Stimulated activated CD4-positive, alpha-beta T cell treated with anti-CD3 and anti-CD28 coated beads, TNF-alpha, amount 100 ng/mL, for 4 hours (primary cell): ENCODE data around the gene GP5.

Experiments used
- DNase-seq, 3 experiments: peaks; one replicate each; pipeline ENCODE4 v3.0.0-alpha.2; 2020; ENCODE audit warnings: low read depth in 3 of 3

GP5 gene, protein sequence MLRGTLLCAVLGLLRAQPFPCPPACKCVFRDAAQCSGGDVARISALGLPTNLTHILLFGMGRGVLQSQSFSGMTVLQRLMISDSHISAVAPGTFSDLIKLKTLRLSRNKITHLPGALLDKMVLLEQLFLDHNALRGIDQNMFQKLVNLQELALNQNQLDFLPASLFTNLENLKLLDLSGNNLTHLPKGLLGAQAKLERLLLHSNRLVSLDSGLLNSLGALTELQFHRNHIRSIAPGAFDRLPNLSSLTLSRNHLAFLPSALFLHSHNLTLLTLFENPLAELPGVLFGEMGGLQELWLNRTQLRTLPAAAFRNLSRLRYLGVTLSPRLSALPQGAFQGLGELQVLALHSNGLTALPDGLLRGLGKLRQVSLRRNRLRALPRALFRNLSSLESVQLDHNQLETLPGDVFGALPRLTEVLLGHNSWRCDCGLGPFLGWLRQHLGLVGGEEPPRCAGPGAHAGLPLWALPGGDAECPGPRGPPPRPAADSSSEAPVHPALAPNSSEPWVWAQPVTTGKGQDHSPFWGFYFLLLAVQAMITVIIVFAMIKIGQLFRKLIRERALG

DNA sequence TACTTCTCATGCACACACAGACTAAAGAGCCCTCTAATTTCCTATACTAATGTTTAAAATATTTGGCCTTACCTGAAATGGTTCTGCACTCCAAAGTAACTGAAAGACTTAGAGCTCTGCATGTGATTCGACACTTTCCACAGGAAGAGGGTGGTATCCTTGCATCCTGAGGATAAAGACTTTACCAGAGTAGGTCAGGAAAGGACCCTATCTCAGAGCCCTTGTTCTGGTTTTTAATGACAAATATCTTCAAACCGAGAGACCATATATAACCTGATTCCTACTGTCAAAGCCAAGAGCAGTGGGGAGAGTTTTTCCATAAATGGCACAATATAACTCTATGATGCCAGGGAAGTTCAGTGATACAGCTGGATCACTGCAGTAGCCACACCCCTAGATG lies at the start of gene GP5:
TSS of gene GP5 (minus strand) at position 101 of the 400 bp plus-strand sequence. CDS start 984 bp downstream, outside the sequence.
- no peak for DNase-seq

DNA sequence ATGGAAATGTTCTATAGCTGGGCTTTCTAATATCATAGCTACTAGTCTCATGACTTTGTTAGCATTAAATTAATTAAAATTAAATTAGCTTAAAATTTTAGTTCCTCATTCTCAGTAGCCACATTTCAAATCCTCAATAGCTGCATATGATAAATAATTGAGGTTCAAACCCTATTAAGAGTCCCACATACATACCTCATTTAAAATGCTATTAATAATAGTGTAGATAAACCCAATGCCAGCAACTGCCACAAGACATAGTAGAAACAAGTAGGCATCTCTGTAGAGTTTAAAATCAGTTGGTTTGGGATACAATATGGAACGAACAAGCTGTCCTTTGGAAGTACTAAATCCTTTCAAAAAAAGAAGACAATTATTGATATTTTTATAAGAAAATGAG lies 48.6 kb upstream of the GP5 start:
- no peak for DNase-seq

DNA sequence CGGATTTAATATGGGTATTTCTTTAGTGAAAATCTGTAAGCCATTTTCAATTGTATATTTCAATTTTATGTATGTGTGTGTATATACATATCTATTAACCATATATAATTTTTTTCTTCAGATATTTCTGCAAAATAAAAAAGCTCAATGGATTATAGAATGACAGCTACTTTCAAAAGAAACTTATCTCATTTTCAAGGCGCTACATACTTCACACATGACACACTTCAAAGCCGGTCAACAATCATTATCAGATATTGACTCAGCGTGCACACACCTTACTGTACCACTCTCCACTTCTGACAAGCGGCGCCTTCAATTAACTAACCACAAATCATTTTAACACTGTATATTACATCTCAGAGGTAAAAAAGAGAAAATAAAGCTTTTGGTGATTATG lies 48.1 kb upstream of the GP5 start:
- no peak for DNase-seq

DNA sequence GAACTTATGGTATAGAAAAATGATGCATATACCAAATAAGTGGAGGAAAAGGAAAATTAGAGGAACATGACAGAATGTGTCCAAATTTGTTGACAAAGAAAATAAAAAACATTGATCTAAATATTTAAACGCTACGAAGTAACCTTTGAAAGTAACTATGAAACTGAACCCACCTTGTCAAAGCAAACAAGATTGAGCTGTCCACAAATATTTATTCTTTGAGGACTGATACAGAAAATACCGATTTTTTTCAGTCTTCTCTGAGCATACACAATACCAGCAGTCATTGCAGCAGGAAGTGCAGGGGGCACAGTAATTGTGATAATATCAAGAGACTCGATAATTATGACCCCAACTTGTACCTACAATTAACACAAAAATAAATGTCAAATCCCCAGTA lies 47.7 kb upstream of the GP5 start:
- DNase-seq, result no peak

DNA sequence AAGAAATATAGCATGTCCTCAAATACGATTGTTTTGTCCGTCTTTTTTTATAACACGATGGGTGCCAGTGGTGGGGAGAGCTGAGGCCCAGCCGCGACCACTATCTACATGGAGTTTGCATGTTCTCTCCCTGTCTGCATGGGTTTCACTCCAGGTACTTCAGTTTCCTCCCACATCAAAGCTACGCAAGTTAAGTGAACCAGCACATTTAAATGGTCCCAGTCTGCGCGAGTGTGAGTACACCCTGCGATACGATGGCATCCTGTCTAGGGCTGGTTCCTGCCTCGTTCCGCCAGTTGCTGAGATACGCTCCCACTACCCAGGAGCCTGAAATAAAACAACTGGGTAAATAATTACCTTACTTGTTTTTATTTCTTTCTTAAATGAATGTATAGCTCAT lies 47.1 kb upstream of the GP5 start:
- no peak for DNase-seq

DNA sequence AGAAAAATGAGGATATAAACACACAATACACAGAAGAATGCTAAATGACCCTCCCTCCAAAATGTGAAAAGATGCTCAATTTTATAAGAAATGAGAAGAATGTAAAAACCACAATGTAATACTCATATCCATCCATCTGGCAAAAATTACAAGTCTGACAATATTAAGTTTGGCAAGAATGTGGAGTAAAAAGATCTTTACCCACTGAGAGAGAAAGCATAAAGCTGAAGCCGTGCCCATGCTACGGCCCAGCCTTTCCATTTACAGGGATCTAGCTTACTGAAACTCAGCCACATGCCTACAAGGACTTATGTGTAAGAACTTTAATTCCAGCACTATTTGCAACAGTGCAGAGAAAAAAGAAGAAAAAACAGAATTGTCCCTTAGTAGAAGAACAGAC lies 44.8 kb upstream of the GP5 start:
- DNase-seq, result no peak

DNA sequence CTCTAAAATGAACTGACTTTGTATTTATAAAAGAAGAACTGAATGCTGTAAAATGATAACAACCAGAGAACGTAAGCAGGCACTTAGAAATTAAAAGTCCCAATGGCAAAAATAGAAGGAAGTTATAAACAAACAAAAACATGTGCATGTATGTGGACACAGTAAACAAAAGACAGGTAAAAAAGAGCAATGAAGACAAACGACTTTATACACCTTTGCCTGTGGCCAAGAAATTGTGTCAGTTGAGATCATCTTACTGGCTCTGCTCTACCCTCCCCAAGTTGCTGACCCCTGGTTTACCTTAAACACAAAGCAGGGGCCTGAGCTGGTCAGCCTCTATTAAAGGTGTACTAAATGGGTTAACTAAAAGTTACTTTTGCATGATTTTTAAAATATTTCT lies 41.7 kb upstream of the GP5 start:
- DNase-seq, result no peak

DNA sequence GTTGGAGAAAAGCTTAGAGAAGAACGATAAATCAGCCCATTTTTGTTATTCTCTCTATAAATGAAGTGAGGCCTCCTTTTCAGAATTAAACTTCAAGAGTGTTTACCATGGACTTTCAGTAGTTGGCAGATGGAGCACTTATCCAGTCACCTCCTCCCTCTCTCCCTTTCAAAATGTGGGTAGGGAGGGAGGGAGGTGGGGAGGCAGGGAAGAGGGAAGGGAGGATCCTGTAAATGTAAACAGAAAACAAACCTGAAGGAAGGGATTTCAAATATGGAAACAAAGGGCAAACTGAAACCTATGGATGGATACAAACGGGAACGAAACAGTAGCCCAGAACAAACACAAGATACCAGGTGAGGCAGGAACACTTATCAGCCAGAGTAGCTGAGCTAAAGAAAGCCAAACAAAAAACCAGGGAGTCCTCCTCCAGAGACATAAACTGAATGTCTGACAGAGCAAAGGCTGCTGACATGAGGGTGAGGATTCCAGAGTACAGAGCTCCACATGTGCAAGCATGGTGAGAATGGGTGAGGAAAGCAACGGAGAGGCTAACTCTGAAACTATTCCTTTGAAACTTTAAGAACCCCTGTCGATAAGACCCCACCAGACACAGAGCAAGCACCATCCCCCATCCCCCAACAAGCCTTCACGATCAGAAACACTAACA lies 41.0 kb upstream of the GP5 start:
- DNase-seq, result no peak

DNA sequence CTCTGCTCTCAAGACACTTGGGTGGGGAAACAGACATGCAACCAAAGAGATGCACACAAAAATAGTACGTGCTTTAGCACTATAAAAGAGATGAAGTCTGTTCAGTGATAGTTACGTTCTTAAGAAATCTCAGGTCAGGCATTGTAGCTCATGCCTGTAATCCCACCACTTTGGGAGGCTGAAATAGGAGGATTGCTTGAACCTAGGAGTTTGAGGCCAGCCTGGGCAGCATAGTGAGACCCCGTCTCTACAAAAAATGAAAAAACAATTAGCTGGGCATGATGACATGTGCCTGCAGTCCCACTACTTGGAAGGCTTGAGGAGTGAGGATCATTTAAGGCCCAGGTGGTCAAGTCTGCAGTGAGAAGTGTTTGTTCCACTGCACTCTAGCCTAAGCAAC lies 35.4 kb upstream of the GP5 start:
- DNase-seq, result no peak

DNA sequence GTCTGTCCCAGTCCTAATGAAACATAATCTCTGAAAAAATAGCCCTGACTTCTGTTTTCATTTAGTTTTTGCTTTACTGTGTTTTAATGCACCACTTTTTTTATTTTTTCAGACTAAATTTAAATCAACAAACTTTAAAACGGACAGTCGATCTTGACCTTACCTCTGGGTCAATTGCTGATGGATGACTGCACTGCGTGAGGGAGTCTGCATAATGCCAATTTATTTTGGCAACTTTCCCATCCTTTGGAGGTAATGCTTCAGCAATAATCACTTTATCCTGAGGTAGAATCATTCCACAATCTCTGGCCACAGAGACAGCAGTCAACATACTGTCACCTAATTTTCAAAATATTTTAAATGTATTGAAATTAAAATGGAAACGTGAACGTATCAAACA lies 32.5 kb upstream of the GP5 start:
- no peak for DNase-seq

DNA sequence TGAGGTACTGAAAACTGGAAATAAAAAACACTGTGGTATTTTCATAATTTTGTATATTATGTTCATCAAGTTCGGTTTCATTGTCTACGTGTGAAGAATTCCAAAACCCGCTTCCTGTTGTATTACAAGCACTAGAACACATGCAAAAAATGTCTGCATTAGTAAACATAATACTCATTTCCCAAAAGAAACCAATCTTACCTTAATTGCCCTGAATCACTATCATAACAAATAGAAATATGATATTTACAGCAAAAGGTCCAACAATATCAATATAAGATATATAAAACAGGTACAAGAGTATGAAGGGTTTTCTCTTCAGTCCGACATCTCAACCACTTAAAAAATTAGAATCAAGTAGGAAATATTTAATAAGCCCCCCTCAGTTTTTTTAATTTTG lies 26.3 kb upstream of the GP5 start:
- DNase-seq, result no peak

DNA sequence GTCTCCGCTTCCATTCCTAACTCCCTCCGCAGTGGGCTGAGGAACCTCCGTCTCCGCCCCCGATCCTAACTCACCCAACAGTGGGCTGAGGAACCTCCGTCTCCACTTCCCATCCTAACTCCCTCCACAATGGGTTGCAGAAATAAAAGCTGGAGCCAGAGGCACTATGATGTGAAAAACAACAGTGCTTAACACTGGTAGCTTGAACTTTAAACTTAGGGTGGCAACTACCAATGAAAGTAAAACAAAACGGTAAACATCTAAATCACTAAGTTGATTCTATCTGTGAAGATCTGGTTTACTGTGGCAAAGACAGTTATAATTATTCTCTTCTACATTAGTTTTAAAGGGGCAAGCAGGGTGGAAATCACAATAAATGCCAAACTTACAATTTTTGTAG lies 25.9 kb upstream of the GP5 start:
- DNase-seq, result no peak

DNA sequence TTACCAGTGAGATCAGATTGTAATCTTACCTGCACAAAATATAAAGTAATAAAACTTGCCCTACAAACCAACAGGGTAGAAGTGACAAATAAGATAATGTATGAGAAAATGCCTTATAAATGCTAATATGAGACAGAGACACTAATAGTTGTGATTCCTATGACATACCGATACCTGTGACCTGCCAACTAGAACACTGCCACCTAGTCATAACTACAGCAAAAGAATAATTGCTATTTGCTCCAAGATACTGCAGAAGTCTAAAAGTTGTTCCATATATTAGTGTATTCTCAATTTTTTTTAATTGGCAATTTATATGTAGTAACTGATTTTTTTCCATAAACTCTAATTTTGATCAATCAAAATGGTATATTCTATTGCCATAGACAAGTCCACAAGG lies 25.3 kb upstream of the GP5 start:
- DNase-seq, result no peak

DNA sequence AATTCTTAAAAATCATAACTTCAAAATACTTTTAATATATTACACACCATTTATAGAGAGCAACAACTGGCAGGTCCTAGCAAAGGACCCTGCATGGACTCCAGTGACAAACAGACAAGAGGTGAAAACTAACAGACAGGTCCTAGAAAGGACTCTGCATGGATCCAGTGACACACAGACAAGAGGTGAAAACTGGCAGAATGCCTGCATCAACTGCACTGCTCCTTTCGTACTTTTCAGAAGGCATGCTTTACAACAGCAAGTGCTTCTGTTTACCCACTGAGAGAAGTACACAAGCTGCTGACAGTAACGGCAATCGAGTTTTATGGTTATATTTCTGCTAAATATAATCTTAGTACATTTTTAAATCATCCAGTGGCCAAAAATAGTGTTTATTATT lies 24.3 kb upstream of the GP5 start:
- no peak for DNase-seq

DNA sequence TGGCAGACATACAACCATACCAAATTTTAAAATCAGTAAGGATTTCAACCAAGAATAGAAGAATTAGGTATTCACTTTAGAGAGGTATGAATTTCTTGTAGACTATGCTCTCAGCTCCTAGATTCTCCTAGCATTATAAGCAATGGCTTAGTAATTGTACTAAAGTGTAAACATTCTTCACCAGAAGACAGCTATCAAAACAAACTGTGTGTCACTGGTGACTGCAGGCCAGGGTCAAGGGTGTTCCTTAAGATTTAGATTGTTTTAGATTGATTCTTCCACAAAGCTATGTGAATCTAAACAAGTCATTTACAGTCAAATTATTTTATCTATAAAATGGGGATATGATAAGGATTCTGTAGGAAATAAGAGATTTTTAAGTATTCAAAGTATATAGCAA lies 23.1 kb upstream of the GP5 start:
- DNase-seq, result no peak

DNA sequence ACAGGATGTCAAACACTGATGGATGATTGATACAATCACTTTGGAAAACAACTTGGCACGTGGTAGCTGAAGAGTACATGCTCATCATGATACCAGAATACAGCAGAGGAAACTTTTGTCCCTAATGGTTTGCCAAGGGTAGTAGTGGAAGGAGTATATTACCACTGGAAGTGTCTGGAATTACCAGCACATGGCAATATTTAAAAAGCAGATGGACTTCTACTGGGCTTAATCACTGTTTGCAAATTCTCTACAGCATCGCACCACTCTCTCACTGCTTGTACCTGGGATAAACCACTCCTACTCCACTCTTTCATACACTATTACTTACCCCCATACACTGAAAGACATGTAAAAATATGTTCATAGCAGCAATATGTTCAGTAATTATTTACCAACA lies 19.6 kb upstream of the GP5 start:
- no peak for DNase-seq

DNA sequence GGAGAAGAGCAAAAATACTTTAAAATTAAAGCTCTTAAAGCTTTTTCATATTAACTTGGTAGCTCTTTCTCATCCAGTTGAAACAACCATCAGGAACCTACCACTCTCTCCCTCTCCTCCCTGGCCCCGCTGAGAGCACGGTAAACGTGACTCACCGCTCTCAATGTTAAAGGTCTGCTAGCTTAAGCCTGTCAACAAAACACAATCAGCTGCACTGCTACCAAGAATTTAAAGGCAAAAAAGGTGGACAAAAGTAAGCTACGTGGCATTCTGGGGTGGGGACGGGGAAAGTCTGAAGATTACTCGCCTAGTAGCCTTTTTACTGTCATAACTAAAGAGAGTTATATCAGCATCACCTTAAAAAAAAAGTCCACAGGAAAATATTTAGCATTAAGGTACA lies 8.4 kb upstream of the GP5 start:
- DNase-seq, result no peak

DNA sequence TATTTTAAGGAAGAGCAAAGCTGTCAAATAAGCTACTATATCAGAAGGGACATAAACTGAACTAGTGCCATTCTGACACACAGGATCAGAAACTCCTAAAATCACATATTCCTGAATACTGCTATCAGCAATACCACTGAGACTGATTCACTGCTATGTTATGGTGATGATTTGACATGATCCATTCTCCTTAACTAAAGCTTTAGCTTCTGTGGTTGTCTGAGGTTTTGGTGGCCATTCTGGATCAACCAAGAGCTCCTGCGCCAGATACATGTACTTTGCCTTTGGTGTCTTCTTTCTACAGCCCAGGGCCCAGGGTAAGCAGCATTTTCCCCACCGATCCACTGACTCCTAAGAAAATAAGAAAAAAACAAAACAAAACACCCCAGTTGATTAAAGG lies 6.7 kb upstream of the GP5 start:
- no peak for DNase-seq

DNA sequence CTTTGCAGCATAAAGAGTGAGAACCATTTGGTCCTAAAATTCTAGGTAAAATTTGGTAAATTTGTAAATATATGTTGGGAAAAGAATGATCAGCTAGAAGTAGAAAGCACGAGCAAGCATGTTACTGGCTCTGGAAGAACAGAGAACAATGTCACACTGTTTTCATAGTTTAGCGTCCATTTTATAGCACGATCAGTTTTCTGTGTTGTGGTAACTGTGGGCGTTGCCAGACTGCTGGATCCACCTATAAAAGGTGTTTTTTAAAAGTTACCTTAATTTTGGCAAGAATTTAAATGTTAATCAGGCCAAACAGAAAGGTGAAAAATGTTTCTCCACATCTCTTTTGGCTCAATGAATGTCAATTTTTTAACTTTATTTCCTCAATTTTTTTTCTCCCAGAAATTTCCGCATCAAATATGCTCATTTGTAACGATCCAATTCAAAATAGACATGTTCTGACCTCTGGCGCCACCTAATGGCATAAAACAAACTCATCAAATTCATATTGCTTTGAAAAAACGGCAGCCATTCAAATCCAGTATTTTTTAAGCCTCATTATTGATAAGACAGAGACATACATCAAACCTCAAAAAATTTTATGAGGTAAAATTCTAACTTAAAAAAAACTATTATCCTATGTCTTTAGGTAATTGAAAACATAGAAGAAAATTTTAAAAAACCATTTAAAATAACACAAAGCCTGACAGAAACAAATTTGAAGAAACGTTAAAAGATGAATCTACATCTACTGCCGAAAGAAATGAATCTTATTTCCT lies 5.5 kb upstream of the GP5 start:
- peak in 1 of 3 experiments; percentile 23 for DNase-seq

DNA sequence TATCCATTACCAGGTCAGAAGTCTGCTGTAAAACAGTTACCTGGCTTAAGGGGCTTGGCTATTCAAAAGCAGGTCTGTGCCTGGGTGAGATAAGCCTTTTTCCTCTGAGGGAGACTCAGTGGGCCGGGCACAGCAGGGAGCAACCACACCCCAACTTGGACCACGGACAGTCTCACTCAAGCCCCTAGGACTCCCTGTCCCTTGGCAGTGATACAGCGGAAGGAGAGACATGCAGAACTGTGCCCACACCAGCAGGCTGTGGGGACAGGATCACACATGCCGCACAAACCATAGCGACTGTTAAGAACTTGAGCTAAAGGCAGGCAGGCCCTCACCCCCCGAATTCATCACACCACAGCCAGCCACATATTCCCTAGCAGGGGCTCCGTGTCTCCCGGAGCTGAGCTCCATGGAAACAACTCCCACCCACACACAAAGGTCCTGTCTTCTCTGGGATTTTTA lies 2.8 kb upstream of the GP5 start:
- no peak for DNase-seq

DNA sequence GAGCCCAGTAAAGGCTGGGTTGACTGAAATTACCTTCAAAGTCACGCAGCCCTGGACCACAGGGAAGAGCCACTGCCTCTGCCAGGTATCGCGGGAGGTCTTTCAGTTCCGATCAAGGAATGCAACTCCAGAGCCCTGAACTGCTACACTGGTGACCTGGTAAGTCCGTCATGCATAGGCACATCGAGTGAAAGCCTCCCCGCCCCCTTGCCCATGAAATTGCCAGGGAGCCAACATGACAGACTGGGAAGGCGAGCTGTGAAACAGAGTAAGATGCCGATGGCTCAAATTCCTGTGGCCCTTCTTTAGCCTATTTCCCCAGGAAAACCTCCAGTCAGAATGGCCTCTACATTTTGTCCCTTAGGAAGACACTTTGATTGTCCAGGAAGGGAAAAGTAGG lies 2.3 kb upstream of the GP5 start:
- no peak for DNase-seq

DNA sequence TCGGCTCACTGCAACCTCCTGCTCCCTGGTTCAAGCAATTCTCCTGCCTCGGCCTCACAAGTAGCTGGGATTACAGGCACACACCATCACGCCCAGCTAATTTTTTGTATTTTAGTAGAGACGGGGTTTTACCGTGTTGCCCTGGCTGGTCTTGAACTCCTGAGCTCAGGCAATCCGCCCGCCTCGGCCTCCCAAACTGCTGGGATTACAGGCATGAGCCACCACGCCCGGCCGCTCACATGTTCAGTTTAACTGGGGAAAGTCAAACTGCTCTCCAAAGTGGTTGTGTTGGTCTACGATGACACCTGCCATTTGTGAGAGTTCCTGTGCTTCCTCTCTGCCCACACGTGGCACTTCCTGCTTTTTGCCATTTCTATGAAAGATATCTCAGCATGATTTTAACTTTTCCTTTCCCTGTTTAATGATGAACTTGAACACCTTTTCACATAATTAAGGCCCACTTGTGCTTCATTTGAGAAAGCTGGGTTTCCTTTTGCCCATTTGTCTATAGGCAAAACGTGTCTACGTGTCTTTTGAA lies 877 bp upstream of the GP5 start:
- no peak for DNase-seq
